NCI-H526 (cell line): ENCODE results near the gene HARBI1.
A peak's percentile ranks its signal among the peaks of the same experiment; 100 is the strongest.

Experiments
- DNase-seq, 2 experiments: peaks; one replicate each; lab custom pipeline; 2025; lab: John Stamatoyannopoulos, UW

Gene HARBI1, protein sequence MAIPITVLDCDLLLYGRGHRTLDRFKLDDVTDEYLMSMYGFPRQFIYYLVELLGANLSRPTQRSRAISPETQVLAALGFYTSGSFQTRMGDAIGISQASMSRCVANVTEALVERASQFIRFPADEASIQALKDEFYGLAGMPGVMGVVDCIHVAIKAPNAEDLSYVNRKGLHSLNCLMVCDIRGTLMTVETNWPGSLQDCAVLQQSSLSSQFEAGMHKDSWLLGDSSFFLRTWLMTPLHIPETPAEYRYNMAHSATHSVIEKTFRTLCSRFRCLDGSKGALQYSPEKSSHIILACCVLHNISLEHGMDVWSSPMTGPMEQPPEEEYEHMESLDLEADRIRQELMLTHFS

DNA sequence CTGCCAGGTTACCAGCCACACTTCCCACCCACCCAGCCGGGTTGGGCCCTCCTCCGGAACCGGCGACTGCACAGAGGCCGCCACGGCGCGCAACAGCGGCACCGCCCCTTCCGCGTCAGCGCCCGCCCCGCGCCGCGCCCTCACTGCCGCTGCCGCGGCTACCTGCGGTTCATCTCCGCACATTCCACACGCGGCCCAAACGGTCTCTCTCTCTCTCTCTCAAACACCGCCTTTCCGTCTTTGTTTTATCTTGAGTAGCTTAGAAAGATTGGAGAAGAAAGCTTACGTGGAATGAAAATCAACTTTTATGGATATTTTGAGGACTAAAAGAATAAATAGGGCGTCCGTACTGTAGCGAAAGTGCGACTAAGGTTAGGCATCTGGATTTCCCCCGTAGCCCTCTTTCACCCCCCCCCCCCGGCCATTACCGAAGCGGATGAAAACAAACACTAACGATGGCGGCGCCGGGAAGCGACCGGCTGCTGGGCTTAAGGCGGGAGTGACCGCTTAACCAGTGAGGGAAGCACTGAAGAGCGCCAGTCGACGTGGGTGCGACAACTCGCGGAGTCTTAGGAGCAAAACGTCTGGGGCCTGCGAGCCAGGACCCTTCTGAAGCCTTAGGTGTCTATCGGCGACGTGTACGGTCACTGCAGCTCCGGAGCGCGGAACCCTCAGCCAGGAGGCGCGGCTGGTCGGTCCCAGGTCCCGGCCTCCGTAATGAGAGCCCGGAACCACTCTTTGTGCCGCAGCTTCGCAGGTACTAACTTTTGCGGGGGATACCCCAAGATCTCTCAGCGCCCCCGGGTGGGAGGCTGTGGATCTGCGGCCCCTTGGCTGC lies at the start of gene HARBI1, which contains the start of gene ATG13:
TSS of gene HARBI1 (minus strand) at position 94 of the 838 bp plus-strand sequence. CDS start 990 bp downstream, outside the sequence.
TSS of gene ATG13 (plus strand) at position 420 of the 838 bp plus-strand sequence. CDS start 26,739 bp downstream, outside the sequence.
- DNase-seq, result peak; percentile 94 to 95

DNA sequence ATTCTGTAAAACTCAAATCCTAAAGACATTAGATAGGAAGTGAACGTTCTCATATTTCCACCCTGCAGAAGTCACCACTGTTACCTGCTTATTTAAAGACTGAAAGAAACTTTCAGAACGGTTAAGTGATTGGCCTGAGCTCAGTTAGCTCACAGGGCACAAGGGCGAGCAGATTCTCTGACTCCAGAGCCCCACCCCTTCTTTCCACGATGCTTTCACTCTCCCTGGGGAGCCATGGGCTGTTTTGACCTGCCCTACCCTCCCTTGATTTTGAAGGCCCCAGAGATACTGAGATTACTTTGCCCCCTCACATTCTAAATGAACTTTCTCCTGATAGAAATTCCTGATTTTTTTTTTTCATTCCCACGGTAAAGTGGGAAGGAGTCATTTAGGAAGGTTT lies 49.5 kb upstream of the HARBI1 start:
- DNase-seq, result no peak

DNA sequence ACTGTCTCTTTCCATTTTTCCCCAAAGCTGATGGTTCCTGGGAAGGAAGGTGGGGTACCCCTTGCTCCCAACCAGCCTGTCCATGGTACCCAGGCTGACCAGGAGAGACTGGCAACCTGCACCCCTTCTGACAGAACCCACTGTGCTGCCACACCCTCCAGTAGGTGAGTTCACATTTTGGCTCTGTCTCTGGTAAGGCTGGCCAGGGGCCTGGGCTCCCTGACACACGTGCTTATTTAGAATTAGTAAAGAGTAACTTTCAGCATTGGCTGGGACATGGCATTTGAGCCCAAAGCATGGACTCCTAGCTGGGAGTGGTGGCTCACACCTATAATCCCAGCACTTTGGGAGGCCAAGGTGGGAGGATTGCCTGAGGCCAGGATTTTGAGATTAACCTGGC lies 48.3 kb upstream of the HARBI1 start:
- no peak for DNase-seq

DNA sequence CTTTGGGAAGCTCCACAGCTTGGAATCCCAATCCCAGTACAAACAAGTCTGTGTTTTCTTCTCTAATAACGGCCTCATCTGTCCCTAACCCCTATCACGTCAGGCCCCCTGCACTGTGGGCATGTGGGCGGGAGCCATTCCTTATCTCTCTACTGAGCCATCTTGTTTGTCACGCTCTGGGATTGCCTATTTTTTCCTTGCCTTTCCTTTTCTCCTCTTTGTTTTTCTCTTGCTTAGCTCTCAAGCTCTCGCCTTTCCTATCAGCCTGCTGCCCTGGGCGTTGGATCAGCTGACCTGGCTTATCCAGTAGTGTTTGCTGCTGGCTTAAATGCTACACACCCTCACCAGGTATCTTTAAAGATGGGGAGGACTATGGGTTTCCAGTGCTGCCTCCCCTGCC lies 47.6 kb upstream of the HARBI1 start:
- no peak for DNase-seq

DNA sequence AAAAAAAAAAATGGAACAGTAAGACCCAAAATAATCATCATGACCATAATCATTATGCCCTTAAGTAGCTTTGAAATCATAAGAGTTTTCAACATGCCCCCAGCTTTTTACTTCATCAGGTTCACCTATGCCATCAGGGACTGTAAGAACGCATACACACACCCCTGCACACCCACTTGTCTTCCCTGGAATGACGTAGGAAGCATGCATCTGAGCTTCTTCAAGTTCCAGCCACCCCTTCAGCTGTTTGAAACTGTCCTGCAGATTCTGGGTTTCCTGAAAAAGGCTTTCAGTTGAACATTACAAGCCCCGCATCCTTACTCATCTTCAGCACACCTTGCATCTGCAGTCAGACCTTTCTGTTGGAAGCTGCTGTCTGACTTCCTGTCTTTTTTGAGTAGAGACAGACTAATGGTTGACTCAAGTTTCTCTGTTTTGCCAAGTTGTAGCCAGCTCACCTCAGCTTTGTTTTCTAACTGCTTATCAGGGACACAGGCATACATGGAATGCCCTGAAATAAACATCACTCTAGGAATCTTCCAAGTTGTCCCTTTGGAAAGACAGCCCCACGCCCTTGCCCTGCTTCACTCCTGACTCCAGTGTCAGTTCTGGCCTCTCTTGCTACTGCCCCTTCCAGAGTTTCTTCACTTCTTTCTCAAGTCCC lies 46.4 kb upstream of the HARBI1 start:
- DNase-seq, result no peak

DNA sequence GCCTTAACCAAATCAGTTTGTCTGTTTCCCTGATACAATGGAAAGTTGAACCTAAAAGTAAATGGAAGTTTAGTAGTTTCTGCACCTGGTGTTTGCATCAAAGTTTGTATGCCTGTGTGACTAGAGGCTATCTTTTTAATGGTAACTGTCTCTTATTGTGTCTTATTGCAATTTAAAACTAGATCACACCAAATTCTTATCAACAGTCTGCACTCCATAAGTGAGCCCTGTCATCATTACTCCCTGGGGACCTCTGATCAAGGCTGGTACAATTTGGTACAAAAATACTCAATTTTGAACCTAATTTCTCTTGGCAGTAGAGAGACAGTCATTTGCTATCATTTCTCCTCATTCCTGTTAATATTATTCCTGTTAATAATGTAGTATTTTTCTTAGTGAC lies 45.3 kb upstream of the HARBI1 start:
- no peak for DNase-seq

DNA sequence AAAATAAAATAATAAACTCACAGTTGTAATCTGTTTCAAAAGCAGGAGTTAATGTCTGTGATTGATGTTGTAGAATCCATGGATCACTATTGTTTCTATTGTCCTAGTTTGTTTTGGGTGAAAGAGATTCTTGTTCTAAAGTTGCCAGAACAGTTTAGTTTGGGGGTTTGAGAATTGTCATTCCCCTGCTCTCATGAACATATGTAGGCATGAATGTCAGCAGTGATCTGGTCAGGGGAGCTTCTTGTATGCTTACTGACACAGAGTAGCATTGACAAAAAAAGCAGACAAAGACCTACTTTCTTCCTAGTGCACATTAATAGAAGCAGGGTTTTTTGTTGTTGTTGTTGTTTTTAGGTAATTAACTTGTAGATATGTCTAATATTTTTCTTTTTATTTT lies 44.8 kb upstream of the HARBI1 start:
- DNase-seq, result no peak

DNA sequence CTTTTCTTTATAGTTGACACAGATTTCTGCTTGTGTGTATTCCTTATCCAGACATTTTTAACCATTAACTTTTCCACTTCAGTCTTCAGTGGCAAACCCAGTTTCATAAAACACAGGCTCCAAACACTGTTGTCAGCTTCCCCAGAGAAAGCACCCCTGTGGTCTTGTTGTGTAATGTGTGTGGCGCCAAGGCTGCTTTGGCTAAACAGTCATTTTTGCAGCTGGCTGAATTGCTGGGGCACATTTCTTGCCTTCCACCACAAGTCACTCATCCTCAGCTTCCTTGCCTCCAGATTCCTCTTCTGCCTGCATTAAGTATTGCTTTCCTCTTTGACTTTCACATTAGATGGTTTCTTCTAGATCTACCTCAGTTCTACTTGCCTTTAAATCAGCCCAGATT lies 42.9 kb upstream of the HARBI1 start:
- no peak for DNase-seq

DNA sequence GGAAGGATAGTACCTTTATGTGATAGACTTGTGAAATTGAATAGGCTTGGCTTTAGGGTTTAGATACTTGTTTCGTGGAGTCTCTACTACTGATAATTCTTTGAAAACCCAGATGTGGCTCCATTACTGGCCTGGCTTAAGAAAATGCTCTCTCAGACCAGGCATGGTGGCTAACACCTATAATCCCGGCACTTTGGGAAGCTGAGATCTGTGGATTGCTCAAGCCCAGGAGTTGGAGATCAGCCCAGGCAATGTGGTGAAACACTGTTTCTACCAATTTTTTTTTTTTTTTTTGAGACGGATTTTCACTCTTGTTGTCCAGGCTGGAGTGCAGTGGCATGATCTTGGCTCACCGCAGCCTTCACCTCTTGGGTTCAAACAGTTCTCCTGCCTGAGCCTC lies 41.2 kb upstream of the HARBI1 start:
- DNase-seq, result no peak

DNA sequence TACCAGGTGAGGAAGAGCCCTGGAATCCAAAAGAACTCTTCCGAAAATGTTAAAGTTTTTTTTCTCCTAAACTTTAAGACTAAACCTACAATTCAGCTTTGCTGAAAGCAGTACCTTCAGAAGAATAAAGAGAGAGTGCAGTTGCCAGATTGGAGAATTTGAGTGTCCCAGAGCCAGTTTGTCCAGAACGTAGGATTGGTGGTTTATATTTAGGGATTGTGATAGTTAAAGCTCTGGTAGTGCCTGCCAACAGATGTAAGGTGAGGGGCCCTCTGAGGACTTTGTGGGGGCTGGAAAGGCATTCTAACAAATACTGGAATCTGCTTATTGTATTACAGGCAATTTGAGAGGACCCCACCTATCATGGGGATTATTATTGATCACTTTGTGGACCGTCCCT lies 40.2 kb upstream of the HARBI1 start:
- no peak for DNase-seq

DNA sequence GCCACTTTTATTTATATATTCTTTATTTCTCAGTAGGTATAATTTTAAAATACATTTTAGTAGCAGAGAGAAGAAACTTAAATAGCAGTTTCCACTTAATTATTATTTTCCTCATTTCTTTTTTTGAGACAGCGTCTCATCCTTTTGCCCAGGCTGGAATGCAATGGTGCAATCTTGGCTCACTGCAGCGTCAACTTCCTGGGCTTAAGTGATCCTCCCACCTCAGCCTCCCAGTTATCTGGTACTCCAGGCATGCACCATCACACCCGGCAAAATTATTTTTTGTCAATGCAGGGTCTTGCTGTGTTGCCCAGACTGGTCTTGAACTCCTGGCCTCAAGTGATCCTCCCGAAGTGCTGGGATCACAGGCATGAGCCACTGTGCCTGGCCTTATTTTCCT lies 38.6 kb upstream of the HARBI1 start:
- DNase-seq, result no peak

DNA sequence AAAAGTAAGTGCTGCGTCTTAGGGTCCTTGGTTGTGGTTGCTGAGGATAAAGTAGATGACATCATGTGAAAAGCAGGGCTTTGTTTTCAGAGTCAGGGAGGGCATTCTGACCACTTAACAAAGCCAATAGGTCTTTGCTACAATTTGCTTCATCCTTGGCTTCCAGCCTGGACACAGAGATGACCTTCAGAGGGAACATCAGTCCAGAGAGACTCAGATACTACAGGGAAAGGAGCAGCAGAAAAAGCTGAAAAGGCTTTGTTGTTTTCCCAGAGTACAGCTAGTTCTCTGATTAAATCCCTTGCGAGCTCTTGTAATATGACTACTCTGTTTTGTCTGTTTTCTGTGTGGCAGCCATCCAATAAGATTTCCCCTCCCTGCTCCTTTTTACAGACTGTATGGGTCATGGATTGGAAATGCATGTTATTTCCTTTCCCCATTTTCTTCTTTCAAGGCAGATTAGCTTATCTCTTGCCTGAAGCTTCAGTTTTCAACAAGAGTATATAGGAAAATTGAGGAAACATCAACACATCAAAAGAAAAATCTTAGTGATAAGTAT lies 32.2 kb upstream of the HARBI1 start:
- no peak for DNase-seq

DNA sequence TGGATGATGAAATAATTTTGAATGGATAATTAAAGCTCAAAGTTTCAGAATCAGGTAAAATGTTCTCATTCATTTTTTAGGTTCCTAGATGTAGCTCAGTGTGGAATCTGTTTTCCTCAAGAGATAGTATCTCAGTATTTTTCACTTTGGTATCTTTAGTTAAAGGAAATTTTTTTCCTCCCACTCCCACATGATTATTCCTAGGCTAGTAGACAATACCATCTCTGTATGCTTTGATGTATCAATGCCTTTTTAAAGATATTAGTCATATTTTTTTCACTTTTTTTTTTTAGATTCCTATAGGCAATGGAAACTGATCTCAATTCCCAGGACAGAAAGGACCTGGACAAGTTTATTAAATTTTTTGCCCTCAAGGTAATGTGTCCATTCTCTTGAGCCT lies 27.0 kb upstream of the HARBI1 start:
- DNase-seq, result no peak

DNA sequence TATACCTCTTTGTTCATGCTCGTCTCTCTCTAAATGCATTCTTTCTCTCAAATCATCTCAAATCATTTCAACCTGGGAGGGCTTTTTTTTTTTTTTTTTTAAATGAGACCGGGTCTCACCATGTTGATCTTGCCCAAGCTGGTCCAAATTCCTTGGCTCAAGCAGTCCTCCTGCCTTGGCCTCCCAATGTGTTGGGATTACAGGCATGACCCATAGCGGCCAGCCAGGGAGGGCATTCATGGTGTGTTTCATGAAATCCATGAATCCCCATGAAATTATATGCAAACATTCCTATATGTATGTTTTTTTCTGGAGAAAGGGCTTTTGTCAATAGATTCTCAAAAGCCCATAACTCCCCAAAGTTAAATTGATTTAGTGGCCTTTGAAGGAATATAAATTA lies 26.5 kb upstream of the HARBI1 start:
- DNase-seq, result no peak

DNA sequence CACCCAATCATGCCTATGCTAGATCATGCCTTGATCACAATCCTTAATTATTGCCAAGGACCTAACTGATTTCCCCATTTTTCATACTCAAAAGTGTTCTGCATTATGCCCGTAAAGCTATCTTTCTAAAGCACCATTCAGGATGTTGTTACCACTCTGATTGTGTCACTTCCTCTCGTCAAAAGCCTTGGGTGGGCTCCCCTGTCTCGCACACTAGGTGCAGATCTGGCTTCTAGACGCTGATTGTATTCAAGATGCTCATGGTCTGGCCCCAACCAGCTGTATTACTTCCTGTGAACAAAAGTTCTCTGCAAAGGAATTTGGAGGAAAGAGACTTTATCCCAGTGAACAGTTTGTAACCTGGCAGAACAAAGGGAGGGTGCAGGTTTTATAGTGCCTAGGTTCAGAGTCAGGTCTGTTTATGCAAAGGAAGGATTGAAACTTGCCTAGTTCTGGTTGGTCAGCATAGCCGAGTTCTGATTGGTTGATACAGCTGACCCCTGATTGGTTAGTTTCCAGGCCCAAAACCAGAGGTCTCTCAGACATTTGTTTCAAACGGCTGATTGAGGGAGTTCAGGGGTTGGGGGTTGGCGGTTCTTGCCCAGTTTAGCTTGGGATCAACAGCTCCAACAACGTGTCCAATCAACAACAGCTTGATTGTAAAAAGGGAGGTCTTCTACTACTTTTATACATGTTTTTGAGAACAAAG lies 25.8 kb upstream of the HARBI1 start:
- DNase-seq, result no peak

DNA sequence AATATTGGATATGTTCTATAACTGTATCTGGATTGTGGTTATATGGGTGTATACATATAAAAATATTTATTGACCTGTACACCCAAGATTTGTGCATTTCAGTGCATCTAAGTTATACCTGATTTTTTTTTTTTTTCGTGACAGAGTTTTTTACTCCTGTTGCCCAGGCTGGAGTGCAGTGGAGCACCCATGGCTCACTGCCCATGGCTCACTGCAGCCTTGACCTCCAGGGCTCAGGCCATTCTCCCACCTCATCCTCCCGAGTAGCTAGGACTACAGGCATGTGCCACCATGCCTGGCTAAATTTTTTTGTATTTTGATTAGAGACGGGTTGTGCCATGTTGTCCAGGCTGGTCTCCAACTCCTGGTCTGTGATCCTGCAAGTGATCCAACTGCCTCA lies 24.6 kb upstream of the HARBI1 start:
- DNase-seq, result no peak

DNA sequence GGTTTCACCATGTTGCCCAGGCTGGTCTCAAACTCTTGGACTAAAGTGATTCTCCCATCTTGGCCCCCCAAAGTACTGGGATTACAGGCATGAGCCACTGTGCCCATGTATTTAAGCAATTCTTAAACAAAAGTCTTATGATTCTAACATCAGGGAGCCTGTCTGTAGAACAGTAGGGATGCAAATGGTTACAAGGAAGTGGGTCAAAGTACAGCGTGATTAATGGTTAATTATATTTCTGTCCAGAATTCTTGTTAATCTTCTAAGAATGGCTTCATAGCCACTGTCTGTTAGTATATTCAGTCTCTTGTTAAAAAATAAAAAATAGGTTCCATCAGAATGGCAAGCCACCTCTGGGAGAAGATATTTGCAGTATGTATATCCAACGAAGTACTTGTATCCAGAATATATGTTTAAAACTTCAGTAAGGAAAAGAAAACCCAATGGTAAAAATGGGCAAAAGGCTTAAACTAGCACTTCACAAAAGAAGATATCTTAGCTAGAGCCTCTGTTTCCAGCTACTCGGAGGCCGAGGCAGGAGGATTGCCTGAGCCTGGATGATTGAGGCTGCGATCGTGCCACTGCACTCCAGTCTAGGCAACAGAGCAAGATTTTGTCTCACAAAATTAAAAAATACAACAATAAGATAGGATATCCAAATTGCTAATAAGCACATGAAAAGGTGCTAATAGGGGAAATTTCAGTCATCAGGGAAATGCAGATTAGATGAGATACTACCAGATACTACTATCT lies 23.2 kb upstream of the HARBI1 start:
- DNase-seq, result no peak

DNA sequence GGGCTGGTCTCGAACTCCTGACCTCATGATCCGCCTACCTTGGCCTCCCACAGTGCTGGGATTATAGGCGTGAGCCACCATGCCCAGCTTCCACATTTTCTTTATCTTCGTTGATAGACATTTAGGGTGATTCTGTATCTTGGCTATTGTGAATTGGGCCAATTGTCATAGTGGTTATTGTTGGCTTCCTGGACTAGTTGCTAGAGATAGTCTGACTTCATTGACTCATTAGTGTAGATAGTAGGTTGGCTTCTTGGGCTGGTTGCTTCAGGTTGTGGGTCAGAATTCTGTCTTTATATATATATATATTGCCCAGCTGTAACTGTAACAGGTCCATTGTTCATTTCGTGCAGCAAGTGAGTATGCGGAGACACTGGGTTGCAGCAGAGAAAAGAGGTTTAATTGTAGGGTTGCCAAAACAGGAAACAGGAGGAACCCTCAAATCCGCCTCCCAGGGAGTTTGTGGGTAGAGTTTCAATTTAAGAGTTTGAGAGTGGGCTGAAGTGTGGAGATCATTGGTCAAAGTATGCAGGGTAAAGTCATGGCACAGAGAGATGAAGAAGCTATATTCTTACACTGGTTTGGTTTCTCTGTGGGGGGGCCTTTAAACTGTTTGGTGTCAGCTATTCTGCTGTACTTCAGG lies 22.3 kb upstream of the HARBI1 start:
- no peak for DNase-seq

DNA sequence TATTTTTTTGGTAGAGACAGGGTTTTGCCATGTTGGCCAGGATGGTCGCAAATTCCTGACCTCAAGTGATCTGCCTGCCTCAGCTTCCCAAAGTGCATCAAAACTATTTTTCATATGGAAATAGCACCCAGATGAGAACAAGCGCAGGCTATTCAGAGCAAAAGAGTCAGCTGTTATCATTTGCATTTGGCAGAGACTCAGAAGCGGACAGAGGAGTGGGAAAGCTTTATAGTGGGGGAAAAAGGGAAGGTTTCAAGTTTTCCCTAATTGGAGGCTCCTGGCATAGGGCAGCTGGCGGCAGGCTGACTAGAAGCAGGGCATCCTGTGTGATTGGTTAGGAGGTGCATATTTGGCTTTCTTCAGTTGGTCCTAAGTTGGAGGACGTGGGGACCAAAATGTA lies 20.5 kb upstream of the HARBI1 start:
- DNase-seq, result peak; percentile 56 to 76

DNA sequence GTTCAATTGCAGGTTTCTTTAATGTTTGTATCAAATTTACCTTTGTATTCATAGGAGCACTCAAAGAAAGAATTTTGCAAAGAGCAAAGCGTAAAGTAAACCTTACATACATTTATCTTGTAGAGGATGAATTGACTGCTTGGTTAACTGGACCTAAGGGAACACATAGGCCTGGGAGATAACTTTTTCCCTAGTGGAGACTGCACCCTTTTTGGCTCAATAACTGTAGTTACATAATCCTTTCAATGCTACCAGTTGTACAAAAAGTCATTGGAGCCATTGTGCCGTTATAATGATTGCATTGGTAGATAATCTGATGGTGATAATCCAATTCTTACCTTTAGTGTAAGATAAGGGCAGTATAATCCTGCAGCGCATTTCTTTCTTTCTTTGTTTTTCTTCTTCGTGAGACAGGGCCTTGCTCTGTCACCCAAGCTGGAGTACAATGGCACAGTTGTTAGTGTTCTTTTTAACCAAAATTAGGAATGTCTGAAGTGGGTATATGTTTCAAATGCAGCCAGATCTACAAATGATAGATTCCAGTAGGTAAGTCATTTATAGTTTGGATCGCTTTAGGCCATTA lies 18.6 kb upstream of the HARBI1 start:
- no peak for DNase-seq
